GM19328 (cell line): ENCODE data around the gene PIK3R4.

Source experiments
- ATAC-seq: cut with Tn5 transposase; IDR thresholded peaks from one replicate; pipeline ENCODE4 v1.9.1; 2021; ENCODE audit warnings: mild to moderate bottlenecking, moderate library complexity; ENCODE audit not compliant: unreplicated experiment

PIK3R4 gene

DNA sequence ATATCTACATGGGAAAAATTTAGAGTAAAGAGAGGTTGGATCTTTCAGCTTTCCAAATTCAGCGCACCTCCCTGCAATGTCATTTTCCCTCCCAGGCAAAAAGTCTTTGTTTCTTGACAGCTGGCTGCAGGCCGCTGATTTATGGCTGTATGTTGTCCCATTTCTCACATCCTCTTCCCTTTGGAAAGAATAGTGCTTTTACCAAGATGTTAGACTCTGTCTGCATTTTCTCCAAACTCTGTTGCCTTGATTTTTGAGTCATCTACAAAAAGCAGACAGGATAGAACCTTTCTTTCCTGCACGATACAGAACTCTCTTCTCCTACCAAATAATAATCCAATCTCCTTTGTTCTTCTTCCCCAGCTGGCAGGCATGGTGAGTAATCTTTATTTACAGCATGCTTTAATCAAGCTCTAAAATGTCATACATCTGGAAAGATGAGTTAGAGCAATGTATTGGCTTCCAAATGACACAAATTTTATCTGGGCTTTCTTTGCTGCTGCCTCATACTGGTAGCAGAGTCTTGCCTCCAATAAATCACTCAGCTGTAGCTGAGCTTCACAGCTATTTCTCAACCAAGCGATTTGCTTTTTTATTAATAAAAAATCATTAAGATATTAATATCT lies 101.9 kb downstream of the PIK3R4 start:
- ATAC-seq, result no peak

DNA sequence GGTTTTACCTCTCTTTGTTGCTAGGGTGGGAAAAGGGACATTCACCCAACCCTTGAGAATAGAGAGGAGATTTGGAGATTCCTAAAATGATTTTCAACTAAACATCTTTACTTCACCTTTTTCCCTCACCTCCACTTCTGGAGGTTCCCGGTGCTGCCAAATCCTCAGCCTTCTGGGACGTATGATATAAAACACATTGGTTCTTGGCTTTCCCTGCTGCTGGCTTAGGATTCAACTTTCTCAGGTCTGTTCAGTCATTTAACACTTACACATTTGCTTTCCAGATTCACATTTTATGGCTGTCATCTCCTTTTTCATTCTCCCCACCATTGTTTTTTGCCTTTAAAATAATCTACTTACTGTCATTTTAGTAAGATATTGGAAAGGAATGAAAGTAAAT lies 106.6 kb downstream of the PIK3R4 start:
- no peak for ATAC-seq

DNA sequence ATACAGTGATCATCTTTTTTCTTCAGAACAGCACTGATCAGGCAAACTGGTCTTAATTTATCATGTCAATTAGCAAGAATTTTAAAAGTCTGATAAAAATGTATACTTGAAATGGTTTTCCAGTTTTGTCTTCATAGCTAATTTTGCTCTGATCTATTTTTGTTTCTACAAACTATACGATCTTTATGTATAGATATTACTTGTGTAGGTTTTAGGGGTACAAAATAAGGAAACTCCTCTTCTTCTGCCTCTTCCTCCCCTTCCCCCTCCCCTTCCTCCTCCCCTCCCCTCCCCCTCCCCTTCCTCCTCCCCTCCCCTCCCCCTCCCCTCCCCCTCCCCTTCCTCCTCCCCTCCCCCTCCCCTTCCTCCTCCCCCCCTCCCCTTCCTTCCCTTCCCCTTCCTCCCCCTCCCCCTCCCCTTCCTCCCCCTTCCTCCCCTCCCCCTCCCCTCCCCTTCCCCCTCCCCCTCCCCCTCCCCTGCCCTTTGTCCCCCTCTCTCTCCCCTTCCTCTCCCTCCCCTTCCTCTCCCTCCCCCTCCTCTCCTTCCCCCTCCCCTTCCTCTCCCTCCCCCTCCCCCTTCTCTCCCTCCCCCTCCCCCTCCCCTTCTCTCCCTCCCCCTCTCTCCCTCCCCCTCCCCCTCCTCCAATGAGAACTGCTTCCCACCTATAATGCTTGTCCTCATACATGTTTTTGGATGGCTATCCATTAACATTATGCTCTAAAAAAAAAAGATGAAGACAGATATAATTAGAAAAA lies 110.0 kb downstream of the PIK3R4 start:
- no peak for ATAC-seq

DNA sequence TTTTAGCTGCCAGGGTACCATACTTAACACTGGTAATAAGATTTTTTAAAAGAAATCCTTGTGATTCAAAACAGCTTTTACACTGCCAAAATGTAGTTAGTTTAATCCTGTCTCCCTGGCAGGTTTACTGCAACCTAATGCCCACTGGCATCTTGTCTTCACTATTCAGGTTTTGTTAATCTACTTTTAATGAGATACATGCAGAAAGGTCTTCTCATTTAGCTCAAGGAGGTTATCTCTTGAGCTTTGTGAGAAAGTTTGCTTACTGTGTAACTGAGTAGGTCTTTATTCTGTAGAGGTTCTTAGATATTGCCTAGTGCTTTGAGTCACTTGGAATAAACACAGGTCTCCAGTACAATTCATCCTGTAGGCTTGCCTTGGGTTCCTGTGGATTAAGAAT lies 110.7 kb downstream of the PIK3R4 start:
- ATAC-seq, result no peak

DNA sequence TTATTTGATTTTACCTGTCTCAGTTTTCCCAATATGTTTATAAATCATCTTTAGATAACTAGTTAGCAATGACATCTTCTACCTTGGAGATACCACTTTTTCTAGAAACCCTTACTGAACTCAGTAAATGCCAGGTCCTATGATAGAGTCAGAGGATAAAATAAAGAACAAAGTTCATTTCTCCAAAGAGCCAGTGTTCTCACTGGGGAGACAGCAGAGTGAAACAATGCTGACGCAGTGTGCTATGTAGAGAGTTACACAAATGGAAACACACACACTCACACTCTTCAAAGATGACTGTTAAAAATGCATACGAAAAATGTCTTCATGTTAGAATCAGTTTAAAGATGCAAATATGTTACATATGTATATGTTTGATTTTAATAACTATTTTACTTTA lies 111.3 kb downstream of the PIK3R4 start:
- ATAC-seq, result no peak
